Keratinocyte (primary cell): ENCODE results near the gene TNFRSF19. TPM values are rescaled to one million over a fixed set of nuclear protein-coding genes. Genes with fewer than 3 reads are reported as not detected.

Experiments used
- DNase-seq: peaks from one replicate; pipeline ENCODE4 v3.0.0-alpha.2; 2011; ENCODE audit warnings: low read depth, missing footprints, low spot score
- FAIRE-seq: peaks from 2 replicates; lab custom pipeline; 2011; peaks lifted over from hg19 to GRCh38; lab: Jason Lieb, UNC
- H2AFZ ChIP-seq: 2 replicates; pipeline ENCODE4 v1.6.0; 2012; ENCODE audit warnings: low read length, control low read depth, inconsistent platforms; ENCODE audit not compliant: control insufficient read depth
- H3K27ac ChIP-seq: 2 replicates; pipeline ENCODE4 v1.5.1; 2011; ENCODE audit warnings: low read length; ENCODE audit not compliant: control insufficient read depth, insufficient read depth
- H3K27me3 ChIP-seq: 3 replicates; pipeline ENCODE4 v1.6.0; 2011; ENCODE audit warnings: low read length; ENCODE audit not compliant: control insufficient read depth, insufficient read depth; ENCODE audit errors: extremely low read depth
- H3K36me3 ChIP-seq, 2 experiments: 2 replicates in 1 of 2; 3 replicates in 1 of 2; pipeline ENCODE4 v1.5.1; 2011; ENCODE audit warnings: low read length in 2 of 2, mild to moderate bottlenecking in 1 of 2; ENCODE audit not compliant: control insufficient read depth in 2 of 2, insufficient read depth in 2 of 2; ENCODE audit errors: extremely low read depth in 1 of 2
- H3K4me1 ChIP-seq: 3 replicates; pipeline ENCODE4 v1.5.1; 2011; ENCODE audit warnings: low read length; ENCODE audit not compliant: control insufficient read depth, insufficient read depth; ENCODE audit errors: extremely low read depth
- H3K4me2 ChIP-seq: 3 replicates; pipeline ENCODE4 v1.6.0; 2011; ENCODE audit warnings: low read depth, low read length; ENCODE audit not compliant: control insufficient read depth, insufficient read depth; ENCODE audit errors: extremely low read depth
- H3K4me3 ChIP-seq, 3 experiments: fragments of 200-600 bp in 1 of 3; sonication (generic) in 1 of 3; 2 replicates in 2 of 3; 3 replicates in 1 of 3; pipeline ENCODE4 v1.5.1; 2011 to 2016; ENCODE audit warnings: low read length in 3 of 3, mild to moderate bottlenecking in 3 of 3, control low read depth in 2 of 3, inconsistent platforms in 1 of 3, low read depth in 1 of 3, mixed read lengths in 1 of 3, mixed run types in 1 of 3, moderate library complexity in 1 of 3; ENCODE audit not compliant: control insufficient read depth in 2 of 3, insufficient read depth in 2 of 3; ENCODE audit errors: extremely low read depth in 1 of 3
- H3K79me2 ChIP-seq: 2 replicates; pipeline ENCODE4 v1.6.0; 2012; ENCODE audit warnings: low read length; ENCODE audit not compliant: control insufficient read depth, insufficient read depth
- H3K9ac ChIP-seq: 3 replicates; pipeline ENCODE4 v1.6.0; 2011; ENCODE audit warnings: low read length; ENCODE audit not compliant: control insufficient read depth, insufficient read depth; ENCODE audit errors: extremely low read depth
- H3K9me1 ChIP-seq: 3 replicates; pipeline ENCODE4 v1.6.0; 2011; ENCODE audit warnings: low read length; ENCODE audit not compliant: control insufficient read depth, insufficient read depth; ENCODE audit errors: extremely low read depth
- H3K9me3 ChIP-seq: 2 replicates; pipeline ENCODE4 v1.5.1; 2012; ENCODE audit warnings: low read depth, low read length; ENCODE audit not compliant: control insufficient read depth
- H4K20me1 ChIP-seq: 3 replicates; pipeline ENCODE4 v1.6.0; 2011; ENCODE audit warnings: low read length; ENCODE audit not compliant: control insufficient read depth, insufficient read depth; ENCODE audit errors: extremely low read depth
- EZH2 ChIP-seq: IDR thresholded peaks from one replicate; pipeline ENCODE4 v1.6.1; 2012; ENCODE audit warnings: inconsistent platforms, mild to moderate bottlenecking, low read length, moderate library complexity
- dilution Hi-C: fragments of 300-500 bp; cut with MboI; formaldehyde crosslinking; loops from one replicate; pipeline ENCODE4 v1.7.0; 2020; ENCODE audit warnings: low sequenced_read_pairs; ENCODE audit not compliant: extremely low pct_ligation_motif_present
- polyA plus RNA-seq, 5 experiments: library from polyadenylated mRNA; depleted of rRNA in 3 of 5; stranded (reverse) in 3 of 5; stranded (forward) in 1 of 5; unstranded in 1 of 5; fragments of >200 nt; gene quantifications; 1 replicate in 1 of 5; 2 replicates in 3 of 5; 3 replicates in 1 of 5; pipeline versions ENCODE4 v1.2.1 to v1.2.3, GENCODE V29; 2011 to 2012; ENCODE audit warnings: missing spikeins in 2 of 5, low read depth in 1 of 5, low replicate concordance in 1 of 5
- TF ChIP-seq, protein P1 (sequence below), 3 experiments: IDR thresholded peaks in 1 of 3; conservative IDR thresholded peaks in 1 of 3; optimal IDR thresholded peaks in 1 of 3; 2 replicates in 2 of 3; 3 replicates in 1 of 3; pipeline versions ENCODE3 to v1.5.1; 2011; ENCODE audit warnings: low read length in 3 of 3, mild to moderate bottlenecking in 3 of 3, moderate library complexity in 2 of 3, control low read depth in 1 of 3, inconsistent platforms in 1 of 3; ENCODE audit not compliant: insufficient read depth in 2 of 3; ENCODE audit errors: extremely low read depth in 1 of 3

TNFRSF19 gene
- polyA plus RNA-seq, 1 donor (not counting 4 experiments of a cell fraction or from before 2014, with no cell fraction given), result 1.8 TPM

DNA sequence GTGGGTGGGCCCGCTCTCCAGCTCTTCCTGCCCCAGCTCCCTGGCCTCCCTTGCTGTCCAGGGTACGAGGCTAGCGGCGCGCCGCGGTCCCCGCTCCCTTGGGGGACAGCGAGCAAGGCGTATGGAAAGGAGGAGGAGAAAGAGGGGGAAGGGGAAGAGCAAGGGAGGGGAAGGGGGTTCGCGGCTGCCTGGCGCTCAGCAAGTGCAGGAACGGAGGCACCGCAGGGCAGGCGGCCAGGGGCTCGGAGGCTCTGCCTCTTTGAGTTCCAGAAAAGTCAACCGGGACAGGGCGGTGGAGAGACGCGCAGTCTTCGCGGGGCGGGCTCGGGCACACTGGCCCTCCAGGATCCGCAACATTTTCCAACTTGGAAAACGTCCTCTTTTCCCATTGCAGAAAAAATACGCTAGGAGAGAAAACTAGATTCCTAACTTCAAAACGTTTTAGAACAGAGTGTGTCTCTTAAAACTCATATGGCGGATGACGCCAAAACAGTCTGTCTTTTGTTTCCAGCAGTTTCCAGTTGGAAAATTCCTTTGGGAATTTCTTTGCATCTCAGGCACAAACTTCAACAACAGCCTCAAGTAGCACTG is 23.1 kb upstream of the TNFRSF19 start:
- dilution Hi-C loops, result no loop called here
- peak overlapping the region; percentile 38 for H3K9ac ChIP-seq

DNA sequence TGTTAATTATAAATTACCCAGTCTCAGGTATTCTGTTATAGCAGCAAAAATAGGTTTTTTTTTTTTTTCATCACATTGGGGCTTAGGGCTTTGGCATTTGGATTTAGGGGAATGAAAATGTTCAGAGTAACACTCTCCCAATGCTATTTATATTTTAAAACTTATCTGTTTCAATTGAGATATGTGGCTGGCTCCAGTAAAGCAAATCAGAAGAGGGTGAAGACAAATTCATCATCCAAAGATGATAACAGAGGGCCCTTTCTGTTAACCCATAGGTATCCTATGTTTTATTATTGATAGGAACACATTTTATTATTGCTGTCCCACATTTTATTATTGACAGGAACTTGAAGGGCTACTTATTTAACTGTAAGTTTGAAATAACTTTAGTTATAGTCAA is 20.5 kb upstream of the TNFRSF19 start:
- Histone ChIP-seq H4K20me1 (no peaks in the 10 kb centered on the region), H3K4me3 (no peak overlapping the region), H3K27me3 (no peaks in the 10 kb centered on the region), H2AFZ (no peak overlapping the region), H3K4me1 (peaks cover 18% of the 10 kb centered on the region), H3K79me2 (no peaks in the 10 kb centered on the region), H3K9me3 (no peaks in the 10 kb centered on the region), H3K27ac (no peak overlapping the region), H3K9ac (no peak overlapping the region), H3K9me1 (no peaks in the 10 kb centered on the region), H3K36me3 (no peaks in the 10 kb centered on the region), H3K4me2 (no peak overlapping the region)
- dilution Hi-C loops, result no loop called here
- DNase-seq (no peak), FAIRE-seq (no peak)
- TF ChIP-seq EZH2, result no peak
- TF ChIP-seq, protein P1, sequence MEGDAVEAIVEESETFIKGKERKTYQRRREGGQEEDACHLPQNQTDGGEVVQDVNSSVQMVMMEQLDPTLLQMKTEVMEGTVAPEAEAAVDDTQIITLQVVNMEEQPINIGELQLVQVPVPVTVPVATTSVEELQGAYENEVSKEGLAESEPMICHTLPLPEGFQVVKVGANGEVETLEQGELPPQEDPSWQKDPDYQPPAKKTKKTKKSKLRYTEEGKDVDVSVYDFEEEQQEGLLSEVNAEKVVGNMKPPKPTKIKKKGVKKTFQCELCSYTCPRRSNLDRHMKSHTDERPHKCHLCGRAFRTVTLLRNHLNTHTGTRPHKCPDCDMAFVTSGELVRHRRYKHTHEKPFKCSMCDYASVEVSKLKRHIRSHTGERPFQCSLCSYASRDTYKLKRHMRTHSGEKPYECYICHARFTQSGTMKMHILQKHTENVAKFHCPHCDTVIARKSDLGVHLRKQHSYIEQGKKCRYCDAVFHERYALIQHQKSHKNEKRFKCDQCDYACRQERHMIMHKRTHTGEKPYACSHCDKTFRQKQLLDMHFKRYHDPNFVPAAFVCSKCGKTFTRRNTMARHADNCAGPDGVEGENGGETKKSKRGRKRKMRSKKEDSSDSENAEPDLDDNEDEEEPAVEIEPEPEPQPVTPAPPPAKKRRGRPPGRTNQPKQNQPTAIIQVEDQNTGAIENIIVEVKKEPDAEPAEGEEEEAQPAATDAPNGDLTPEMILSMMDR (optimal IDR thresholded peaks at IDR 0.05 in 1 of 3, IDR thresholded peaks at IDR 0.05 in 1 of 3, conservative IDR thresholded peaks at IDR 0.05 in 1 of 3; ENCODE audit: extremely low read depth in 1 of 3, insufficient read depth in 2 of 3, low read length in 3 of 3), result no peak

More for the DNA sequence above, 23.1 kb upstream of the TNFRSF19 start:
- no peaks in the 10 kb centered on the region for H3K27me3 ChIP-seq
- H3K79me2 ChIP-seq, result no peaks in the 10 kb centered on the region
- H4K20me1 ChIP-seq, result no peaks in the 10 kb centered on the region
- H3K36me3 ChIP-seq, result no peaks in the 10 kb centered on the region
- no peaks in the 10 kb centered on the region for H3K9me1 ChIP-seq
- TF ChIP-seq, protein P1 (optimal IDR thresholded peaks at IDR 0.05 in 1 of 3, IDR thresholded peaks at IDR 0.05 in 1 of 3, conservative IDR thresholded peaks at IDR 0.05 in 1 of 3; ENCODE audit: extremely low read depth in 1 of 3, insufficient read depth in 2 of 3, low read length in 3 of 3), result no peak
- no peak for TF ChIP-seq EZH2
- DNase-seq, result no peak
- no peaks in the 10 kb centered on the region for H3K9me3 ChIP-seq
- no peak overlapping the region for H3K27ac ChIP-seq
- peaks cover 7% of the 10 kb centered on the region for H3K4me1 ChIP-seq
- H3K4me3 ChIP-seq, result peak overlapping the region; percentile 45 to 59 (median 57)
- peak overlapping the region; percentile 90 for H3K4me2 ChIP-seq
- H2AFZ ChIP-seq, result peak overlapping the region; percentile 91
- FAIRE-seq, result peak; percentile 51
